Esophagus muscularis mucosa (tissue), 4 donors: ENCODE measurements around the gene WNT11. TPM values are rescaled to one million over a fixed set of nuclear protein-coding genes. Genes with fewer than 3 reads are reported as not detected.

Source experiments
- DNase-seq: peaks from one replicate; pipeline ENCODE4 v3.0.0-alpha.2; 2017; ENCODE audit errors: extremely low spot score
- H3K27ac ChIP-seq, 4 donors: fragments of 200-600 bp; sonication (generic); replicated peaks in 1 of 4; 1 replicate in 3 of 4; 2 replicates in 1 of 4; pipeline ENCODE4 v1.5.1; 2016 to 2019; ENCODE audit warnings: mild to moderate bottlenecking in 1 of 4
- H3K27me3 ChIP-seq, 4 donors: fragments of 200-600 bp; sonication (generic); one replicate each; pipeline versions ENCODE4 v1.5.1 to v1.6.0; 2016 to 2019
- H3K36me3 ChIP-seq, 4 donors: fragments of 200-600 bp; sonication (generic); one replicate each; pipeline ENCODE4 v1.5.1; 2016 to 2019
- H3K4me1 ChIP-seq, 4 donors: fragments of 200-600 bp; sonication (generic); one replicate each; pipeline ENCODE4 v1.5.1; 2016 to 2019
- H3K4me3 ChIP-seq, 4 donors: fragments of 200-600 bp; sonication (generic); 1 replicate in 2 of 4; 2 replicates in 2 of 4; pipeline ENCODE4 v1.5.1; 2016 to 2019; ENCODE audit warnings: mild to moderate bottlenecking in 4 of 4, moderate library complexity in 1 of 4
- H3K9me3 ChIP-seq, 4 donors: fragments of 200-600 bp; sonication (generic); 1 replicate in 3 of 4; 2 replicates in 1 of 4; pipeline ENCODE4 v1.5.1; 2016 to 2019
- CTCF ChIP-seq, 3 experiments: fragments of 200-600 bp in 2 of 3; fragments of 450-650 bp in 1 of 3; sonication (generic) in 2 of 3; IDR thresholded peaks; one replicate each; pipeline ENCODE4 v1.5.1; 2017 to 2019; ENCODE audit warnings: antibody characterized with exemption in 3 of 3, mild to moderate bottlenecking in 2 of 3, moderate library complexity in 1 of 3
- EP300 ChIP-seq: sonication (generic); formaldehyde crosslinking; IDR thresholded peaks from one replicate; pipeline ENCODE4 v1.6.1; 2017; ENCODE audit warnings: antibody characterized with exemption
- POLR2A ChIP-seq: fragments of 450-650 bp; IDR thresholded peaks from one replicate; pipeline ENCODE4 v1.6.1; 2017; ENCODE audit warnings: antibody characterized with exemption, moderate library complexity, mild to moderate bottlenecking, low read depth
- POLR2AphosphoS5 ChIP-seq, 2 donors: sonication (generic); formaldehyde crosslinking; IDR thresholded peaks; one replicate each; pipeline ENCODE4 v1.6.1; 2017; ENCODE audit warnings: antibody characterized with exemption in 2 of 2
- WGBS: methylation state at CpG from one replicate; pipeline ENCODE4 v1.1.5; 2018; 5-methylcytosine and 5-hydroxymethylcytosine counted together
- intact Hi-C: fragments of 100-400 bp; cut with DNase I; formaldehyde crosslinking; loops from one replicate; pipeline ENCODE4 v1.15.1; 2023
- total RNA-seq, 4 donors: library from RNA; depleted of rRNA; stranded (reverse); fragments of >200 nt; gene quantifications; one replicate each; pipeline versions ENCODE4 v1.1.0 to v1.2.1, GENCODE V29; 2016

Gene WNT11
- total RNA-seq, 4 donors from 2014 or later = 3.7 to 11.0 (median 7.7) TPM

GRCh38 chr11:76185931-76186401 lies 20.3 kb downstream of the WNT11 start:
- Histone ChIP-seq H3K9me3 (no peaks in the 10 kb centered on the region), H3K27me3 (no peaks in the 10 kb centered on the region), H3K4me1 (peaks cover 30 to 39% (median 36%) of the 10 kb centered on the region in 4 donors), H3K36me3 (peaks cover 0 to 20% (median 2%) of the 10 kb centered on the region in 4 donors), H3K27ac (peak overlapping the region in 2 of 4 donors; percentile 52 to 62), H3K4me3 (no peak overlapping the region)
- intact Hi-C loops = no loop called here
- TF ChIP-seq EP300 (no peak), POLR2A (no peak), CTCF (IDR thresholded peaks at IDR 0.05) (no peak), POLR2AphosphoS5 (IDR thresholded peaks at IDR 0.05) (no peak)
- WGBS = 32% methylated on average over 11 of the region's 15 CpGs
- DNase-seq = no peak

- Histone ChIP-seq H3K27ac (peak overlapping the region in 2 of 4 donors; percentile 52 to 62), H3K4me3 (no peak overlapping the region), H3K9me3 (no peaks in the 10 kb centered on the region), H3K36me3 (peaks cover 0 to 20% (median 2%) of the 10 kb centered on the region in 4 donors), H3K4me1 (peaks cover 25 to 34% (median 31%) of the 10 kb centered on the region in 4 donors), H3K27me3 (no peaks in the 10 kb centered on the region)
- no peak for DNase-seq
- intact Hi-C loops = no loop called here
- WGBS = 72% methylated on average over 10 of the region's 10 CpGs
- no peak for TF ChIP-seq EP300
- no peak for TF ChIP-seq POLR2AphosphoS5 (IDR thresholded peaks at IDR 0.05)
- TF ChIP-seq POLR2A = no peak
- no peak for TF ChIP-seq CTCF (IDR thresholded peaks at IDR 0.05)
Observed at GRCh38 chr11:76185511-76185910, 20.8 kb downstream of the WNT11 start.

GRCh38 chr11:76184551-76184993 lies 21.7 kb downstream of the WNT11 start:
- Histone ChIP-seq H3K4me3 (no peak overlapping the region), H3K36me3 (peaks cover 0 to 18% (median 2%) of the 10 kb centered on the region in 4 donors), H3K9me3 (no peaks in the 10 kb centered on the region), H3K4me1 (peaks cover 22 to 26% (median 24%) of the 10 kb centered on the region in 4 donors), H3K27me3 (no peaks in the 10 kb centered on the region), H3K27ac (no peak overlapping the region)
- TF ChIP-seq POLR2AphosphoS5 (IDR thresholded peaks at IDR 0.05) (no peak), EP300 (no peak), POLR2A (no peak), CTCF (IDR thresholded peaks at IDR 0.05) (no peak)
- 65% methylated on average over 6 of the region's 7 CpGs for WGBS
- DNase-seq = no peak
- intact Hi-C loops = no loop called here

- 96% methylated on average over 15 of the region's 15 CpGs for WGBS
- no peak for DNase-seq
- Histone ChIP-seq H3K36me3 (peaks cover 0 to 6% (median 0%) of the 10 kb centered on the region in 4 donors), H3K27me3 (no peaks in the 10 kb centered on the region), H3K4me3 (no peak overlapping the region), H3K4me1 (peaks cover 15 to 18% (median 17%) of the 10 kb centered on the region in 4 donors), H3K27ac (no peak overlapping the region), H3K9me3 (no peaks in the 10 kb centered on the region)
- TF ChIP-seq EP300 (no peak), POLR2A (no peak), POLR2AphosphoS5 (IDR thresholded peaks at IDR 0.05) (no peak), CTCF (IDR thresholded peaks at IDR 0.05) (no peak)
- intact Hi-C loops = no loop called here
Observed at GRCh38 chr11:76181371-76181770, 24.9 kb downstream of the WNT11 start.

- no peaks in the 10 kb centered on the region for H3K36me3 ChIP-seq
- H3K4me3 ChIP-seq = no peak overlapping the region
- H3K27ac ChIP-seq = no peak overlapping the region
- H3K27me3 ChIP-seq = no peaks in the 10 kb centered on the region
- intact Hi-C loops = no loop called here
- WGBS = 90% methylated on average over 10 of the region's 13 CpGs
- H3K4me1 ChIP-seq = no peaks in the 10 kb centered on the region
- no peaks in the 10 kb centered on the region for H3K9me3 ChIP-seq
- TF ChIP-seq CTCF (IDR thresholded peaks at IDR 0.05) (no peak), POLR2A (no peak), POLR2AphosphoS5 (IDR thresholded peaks at IDR 0.05) (no peak), EP300 (no peak)
- DNase-seq = no peak
Observed at GRCh38 chr11:76179147-76179546, 27.2 kb downstream of the WNT11 start.
